ENCODE results near the gene MARCKSL1. TPM values are rescaled to one million over a fixed set of nuclear protein-coding genes. Genes with fewer than 3 reads are reported as not detected.

MARCKSL1 gene
- total and polyA plus RNA-seq, 2 of the 8 experiments (the other 6 are each of a cell fraction or from before 2014, with no cell fraction given) = 536 to 558 TPM

DNA sequence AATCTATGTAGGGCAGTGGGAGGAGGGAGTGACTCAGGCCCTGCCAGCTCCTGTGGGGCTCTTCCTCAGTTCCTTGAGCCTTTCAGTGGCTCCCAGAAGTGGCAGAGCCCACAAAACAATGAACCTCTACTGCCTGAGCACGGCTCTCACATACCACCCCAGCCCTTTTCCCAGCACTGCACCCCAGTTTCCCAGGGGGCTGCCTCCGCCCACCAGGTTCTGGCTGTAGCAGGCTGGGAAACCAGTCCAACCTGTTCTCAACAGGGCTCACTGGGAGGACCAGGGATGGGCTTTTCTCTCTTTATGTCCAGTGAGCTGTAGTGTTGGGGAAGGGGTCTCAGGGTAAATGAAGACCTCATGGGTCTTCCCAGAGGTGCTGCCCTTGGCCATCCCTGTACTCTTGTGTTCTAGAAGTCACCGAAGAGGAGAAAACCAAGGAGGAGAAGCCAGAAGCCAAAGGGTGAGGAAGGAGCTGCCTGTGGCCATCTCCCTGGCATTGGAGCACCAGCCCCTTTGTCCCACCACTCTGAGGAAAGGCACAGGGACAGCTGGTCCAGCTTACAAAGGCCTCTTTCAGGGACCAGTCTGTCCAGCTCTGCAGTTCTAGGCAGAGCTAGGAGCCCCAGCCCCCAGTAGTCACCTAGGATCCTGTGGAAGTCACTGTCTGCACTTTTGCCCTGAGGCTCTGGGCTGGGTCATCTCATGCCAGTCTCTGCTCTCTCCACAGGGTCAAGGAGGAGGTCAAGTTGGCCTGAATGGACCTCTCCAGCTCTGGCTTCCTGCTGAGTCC, 3.5 kb downstream of the MARCKSL1 start (continued):
- TF ChIP-seq SAP30 (IDR thresholded peaks at IDR 0.05; ENCODE audit: insufficient read depth, insufficient replicate concordance, low read length) = no peak
- TF ChIP-seq HDAC6 (IDR thresholded peaks at IDR 0.05; ENCODE audit: low read depth, low read length) = no peak
- TF ChIP-seq SIN3A (conservative IDR thresholded peaks at IDR 0.05 in 1 of 2, IDR thresholded peaks at IDR 0.05 in 1 of 2; ENCODE audit: low read depth in 1 of 2, low read length in 2 of 2) = no peak
- no peak for TF ChIP-seq CEBPB (IDR thresholded peaks at IDR 0.05; ENCODE audit: low read depth, low read length)
- no peak for TF ChIP-seq JUND (IDR thresholded peaks at IDR 0.05; ENCODE audit: low read length)
- no peak for TF ChIP-seq RBBP5 (IDR thresholded peaks at IDR 0.05; ENCODE audit: borderline replicate concordance, low read depth, low read length)
- no peak for TF ChIP-seq JUN (IDR thresholded peaks at IDR 0.05; ENCODE audit: low read depth, low read length)
- TF ChIP-seq CTBP2 (IDR thresholded peaks at IDR 0.05; ENCODE audit: borderline replicate concordance, insufficient read depth, insufficient read length, low read length) = no peak
- no peak for TF ChIP-seq HDAC2 (IDR thresholded peaks at IDR 0.05; ENCODE audit: borderline replicate concordance in 1 of 2, low read depth in 2 of 2, low read length in 2 of 2)
- peak; percentile 77 to 88 for TF ChIP-seq POLR2A (IDR thresholded peaks at IDR 0.05; ENCODE audit: control extremely low read depth in 1 of 2, low read depth in 2 of 2, low read length in 2 of 2)
- no peak for TF ChIP-seq BACH1 (IDR thresholded peaks at IDR 0.05; ENCODE audit: low read length)
- TF ChIP-seq CREB1 (IDR thresholded peaks at IDR 0.05) = no peak; the same call in 1 of the 2 replicates
- no peak for TF ChIP-seq CTCF (IDR thresholded peaks at IDR 0.05; ENCODE audit: control extremely low read depth in 1 of 3, insufficient read depth in 1 of 3, low read depth in 1 of 3, low read length in 3 of 3)
- peak; percentile 38; the same call in 1 of the 2 replicates for TF ChIP-seq TBP (IDR thresholded peaks at IDR 0.05; ENCODE audit: low read depth, low read length)
- no peak for TF ChIP-seq POU5F1 (IDR thresholded peaks at IDR 0.05; ENCODE audit: low read depth, low read length)
- no peak for TF ChIP-seq SRF (IDR thresholded peaks at IDR 0.05; ENCODE audit: low read depth, low read length)
- no peak for TF ChIP-seq TEAD4 (IDR thresholded peaks at IDR 0.05; ENCODE audit: low read depth, low read length)
- no peak for TF ChIP-seq RNF2 (IDR thresholded peaks at IDR 0.05; ENCODE audit: borderline replicate concordance, low read depth, low read length, missing control alignments, poor library complexity, severe bottlenecking)
- peak; percentile 30; the same call in 1 of the 2 replicates for TF ChIP-seq ATF2 (IDR thresholded peaks at IDR 0.05; ENCODE audit: low read length)

Measured in H1 (cell line).